Rectal smooth muscle tissue (tissue), 1 donor: ENCODE results near the gene FAM20A.

ENCODE experiments used
- H3K27ac ChIP-seq: one replicate; pipeline ENCODE4 v1.7.0; 2013; ENCODE audit warnings: low read depth, low read length, inconsistent platforms
- H3K27me3 ChIP-seq: one replicate; pipeline ENCODE4 v1.7.0; 2013; ENCODE audit warnings: low read length; ENCODE audit not compliant: control insufficient read depth, insufficient read depth
- H3K36me3 ChIP-seq: one replicate; pipeline ENCODE4 v1.7.0; 2013; ENCODE audit warnings: low read length; ENCODE audit not compliant: control insufficient read depth, insufficient read depth
- H3K4me1 ChIP-seq: one replicate; pipeline ENCODE4 v1.7.0; 2013; ENCODE audit warnings: low read length; ENCODE audit not compliant: control insufficient read depth, insufficient read depth
- H3K4me3 ChIP-seq: one replicate; pipeline ENCODE4 v1.7.0; 2013; ENCODE audit warnings: low read length
- H3K9ac ChIP-seq: one replicate; pipeline ENCODE4 v1.7.0; 2013; ENCODE audit warnings: low read length

FAM20A gene

GRCh38 chr17:68622423-68622822 is 21.3 kb upstream of the FAM20A start:
- no peaks in the 10 kb centered on the region for H3K4me1 ChIP-seq
- H3K27me3 ChIP-seq: no peaks in the 10 kb centered on the region
- no peak overlapping the region for H3K9ac ChIP-seq
- H3K27ac ChIP-seq: no peak overlapping the region
- no peaks in the 10 kb centered on the region for H3K36me3 ChIP-seq
- H3K4me3 ChIP-seq: no peak overlapping the region

- Histone ChIP-seq H3K4me3 (no peak overlapping the region), H3K27me3 (no peaks in the 10 kb centered on the region), H3K9ac (no peak overlapping the region), H3K4me1 (no peaks in the 10 kb centered on the region), H3K27ac (no peak overlapping the region), H3K36me3 (no peaks in the 10 kb centered on the region)
Observed at GRCh38 chr17:68621065-68621464, 19.9 kb upstream of the FAM20A start.

GRCh38 chr17:68616334-68616733 is 15.2 kb upstream of the FAM20A start:
- H3K36me3 ChIP-seq: no peaks in the 10 kb centered on the region
- H3K4me3 ChIP-seq: no peak overlapping the region
- H3K27me3 ChIP-seq: no peaks in the 10 kb centered on the region
- H3K9ac ChIP-seq: no peak overlapping the region
- H3K27ac ChIP-seq: no peak overlapping the region
- H3K4me1 ChIP-seq: no peaks in the 10 kb centered on the region

- Histone ChIP-seq H3K4me3 (no peak overlapping the region), H3K9ac (no peak overlapping the region), H3K27me3 (no peaks in the 10 kb centered on the region), H3K36me3 (no peaks in the 10 kb centered on the region), H3K4me1 (no peaks in the 10 kb centered on the region), H3K27ac (no peak overlapping the region)
Observed at GRCh38 chr17:68614718-68615117, 13.6 kb upstream of the FAM20A start.

- H3K27ac ChIP-seq: no peak overlapping the region
- no peaks in the 10 kb centered on the region for H3K36me3 ChIP-seq
- H3K4me1 ChIP-seq: no peaks in the 10 kb centered on the region
- H3K9ac ChIP-seq: no peak overlapping the region
- H3K27me3 ChIP-seq: no peaks in the 10 kb centered on the region
- H3K4me3 ChIP-seq: no peak overlapping the region
Observed at GRCh38 chr17:68613739-68614298, 12.7 kb upstream of the FAM20A start.

- Histone ChIP-seq H3K27ac (no peak overlapping the region), H3K4me3 (no peak overlapping the region), H3K36me3 (no peaks in the 10 kb centered on the region), H3K4me1 (no peaks in the 10 kb centered on the region), H3K9ac (no peak overlapping the region), H3K27me3 (no peaks in the 10 kb centered on the region)
Observed at GRCh38 chr17:68612923-68613292, 11.7 kb upstream of the FAM20A start.

GRCh38 chr17:68612209-68612922 is 11.2 kb upstream of the FAM20A start:
- no peak overlapping the region for H3K9ac ChIP-seq
- H3K36me3 ChIP-seq: no peaks in the 10 kb centered on the region
- no peak overlapping the region for H3K4me3 ChIP-seq
- no peak overlapping the region for H3K27ac ChIP-seq
- no peaks in the 10 kb centered on the region for H3K4me1 ChIP-seq
- no peaks in the 10 kb centered on the region for H3K27me3 ChIP-seq

GRCh38 chr17:68611353-68612208 is 10.4 kb upstream of the FAM20A start:
- Histone ChIP-seq H3K27me3 (no peaks in the 10 kb centered on the region), H3K9ac (no peak overlapping the region), H3K36me3 (no peaks in the 10 kb centered on the region), H3K27ac (no peak overlapping the region), H3K4me1 (no peaks in the 10 kb centered on the region), H3K4me3 (no peak overlapping the region)

GRCh38 chr17:68610554-68610953 is 9.4 kb upstream of the FAM20A start:
- H3K4me1 ChIP-seq: no peaks in the 10 kb centered on the region
- no peak overlapping the region for H3K9ac ChIP-seq
- H3K27me3 ChIP-seq: no peaks in the 10 kb centered on the region
- no peak overlapping the region for H3K4me3 ChIP-seq
- no peaks in the 10 kb centered on the region for H3K36me3 ChIP-seq
- H3K27ac ChIP-seq: no peak overlapping the region

- Histone ChIP-seq H3K27ac (no peak overlapping the region), H3K4me1 (no peaks in the 10 kb centered on the region), H3K27me3 (no peaks in the 10 kb centered on the region), H3K9ac (no peak overlapping the region), H3K36me3 (no peaks in the 10 kb centered on the region), H3K4me3 (no peak overlapping the region)
Observed at GRCh38 chr17:68608515-68609130, 7.5 kb upstream of the FAM20A start.

GRCh38 chr17:68606451-68607307 is 5.5 kb upstream of the FAM20A start:
- Histone ChIP-seq H3K4me3 (no peak overlapping the region), H3K27ac (no peak overlapping the region), H3K4me1 (no peaks in the 10 kb centered on the region)

GRCh38 chr17:68605914-68606313 is 4.7 kb upstream of the FAM20A start:
- H3K27me3 ChIP-seq: peaks cover 6% of the 10 kb centered on the region
- H3K4me1 ChIP-seq: no peaks in the 10 kb centered on the region
- H3K27ac ChIP-seq: no peak overlapping the region
- no peak overlapping the region for H3K9ac ChIP-seq
- no peak overlapping the region for H3K4me3 ChIP-seq
- no peaks in the 10 kb centered on the region for H3K36me3 ChIP-seq

More at GRCh38 chr17:68606451-68607307, 5.5 kb upstream of the FAM20A start:
- H3K27me3 ChIP-seq: peaks cover 3% of the 10 kb centered on the region
- H3K9ac ChIP-seq: no peak overlapping the region
- H3K36me3 ChIP-seq: no peaks in the 10 kb centered on the region
